Inflammatory macrophage treated with lipopolysaccharide for 4 hours (primary cell): ENCODE measurements around the gene GOSR2.
"Not testable (repeated sequence)": the region's sequence is repeated elsewhere in the genome, so short reads cannot be mapped to it uniquely, and the experiment has no call there.

ENCODE experiments used
- DNase-seq: peaks from one replicate; pipeline ENCODE4 v3.0.0-alpha.2; 2020

GOSR2 gene

GRCh38 chr17:46894476-46895151, 28.3 kb upstream of the GOSR2 start:
- no peak for DNase-seq

- peak; percentile 15 for DNase-seq
These were observed 27.8 kb upstream of the GOSR2 start for GRCh38 chr17:46895171-46895570.

DNA sequence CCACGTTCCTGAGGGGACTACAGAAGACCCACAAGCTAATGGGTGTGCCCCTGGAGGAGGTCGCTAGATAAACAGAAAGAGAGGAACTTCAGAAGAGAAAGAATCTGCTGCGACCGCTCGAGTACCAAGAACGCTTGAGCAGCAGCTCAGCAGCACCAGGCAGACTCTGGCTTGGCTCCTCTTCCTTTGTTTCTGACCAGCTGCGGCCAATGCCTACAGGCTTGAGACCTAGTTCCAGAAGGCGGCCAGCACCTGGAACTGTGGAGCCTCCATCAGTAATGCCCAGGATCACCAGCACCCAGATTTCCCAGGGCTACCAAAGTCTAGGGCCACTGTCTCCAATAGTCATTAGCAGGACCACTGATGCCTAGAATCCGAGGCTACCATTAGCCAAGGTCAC, 26.0 kb upstream of the GOSR2 start:
- no peak for DNase-seq

- DNase-seq = no peak
These were observed 24.6 kb upstream of the GOSR2 start for GRCh38 chr17:46898364-46898763.

DNA sequence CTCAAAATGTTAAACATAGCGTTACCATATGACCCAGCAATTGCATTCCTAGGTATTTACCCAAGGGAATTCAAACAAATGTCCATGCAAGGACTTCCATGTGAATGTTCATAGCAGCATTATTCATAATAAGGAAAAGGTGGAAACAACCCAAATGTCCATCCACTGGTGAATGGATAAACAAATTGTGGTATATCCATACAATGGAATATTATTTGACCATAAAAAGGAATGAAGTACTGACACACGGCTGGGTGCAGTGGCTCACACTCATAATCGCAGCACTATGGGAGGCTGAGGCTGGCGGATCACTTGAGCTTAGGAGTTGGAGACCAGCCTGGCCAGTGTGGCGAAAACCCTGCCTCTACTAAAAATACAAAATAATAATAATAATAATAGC, 24.1 kb upstream of the GOSR2 start:
- DNase-seq = no peak

DNA sequence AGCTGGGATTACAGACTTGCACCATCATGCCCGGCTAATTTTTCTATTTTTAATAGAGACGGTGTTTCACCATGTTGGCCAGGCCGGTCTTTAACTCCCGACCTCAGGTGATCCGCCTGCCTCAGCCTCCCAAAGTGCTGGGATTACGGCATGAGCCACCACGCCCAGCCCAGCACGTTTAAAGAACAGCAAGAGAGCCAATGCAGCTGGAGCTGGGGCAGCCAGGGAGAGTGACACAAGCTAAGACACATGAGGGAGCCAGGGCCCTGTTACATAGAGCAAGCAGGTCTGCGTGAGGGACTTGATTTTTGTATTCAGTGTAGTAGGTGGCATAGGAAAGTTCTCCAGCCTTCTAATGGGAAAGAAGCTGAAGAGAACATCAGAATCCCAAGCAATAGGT, 21.7 kb upstream of the GOSR2 start:
- DNase-seq = no peak

- no peak for DNase-seq
These were observed 18.9 kb upstream of the GOSR2 start for GRCh38 chr17:46903762-46904672.

DNA sequence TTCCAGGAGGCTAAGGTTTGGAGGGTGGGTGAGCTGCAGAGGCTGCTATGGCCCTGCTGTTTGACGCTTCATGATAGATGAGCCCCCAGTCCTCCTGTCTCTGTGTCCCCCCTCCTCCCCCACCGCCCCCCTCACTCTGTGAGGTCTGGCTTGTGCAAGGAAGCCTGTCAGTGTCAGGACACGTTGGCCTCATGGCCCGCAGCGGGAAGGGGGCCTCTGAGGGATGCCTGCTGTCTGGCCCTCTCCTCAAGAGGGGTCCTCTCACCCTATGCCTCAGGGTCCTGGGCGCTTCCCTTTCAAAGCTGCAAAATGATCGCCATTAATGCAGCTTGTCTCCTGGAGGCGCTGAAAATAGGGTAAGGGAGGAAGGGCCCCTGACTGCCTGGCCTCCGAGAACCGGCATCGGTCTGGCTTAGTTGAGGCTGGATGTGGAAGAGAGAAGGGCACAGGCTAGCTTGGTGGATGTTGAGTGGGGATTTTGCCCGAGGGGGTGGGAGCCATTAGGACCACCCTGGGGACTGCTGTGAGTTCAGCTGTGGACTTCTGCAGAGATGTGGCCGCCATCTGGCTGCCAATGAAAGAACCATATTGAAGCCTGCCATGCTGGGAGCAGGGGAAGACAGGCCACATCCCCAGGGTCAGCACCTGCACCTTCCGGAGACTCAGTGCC, 14.8 kb upstream of the GOSR2 start:
- no peak for DNase-seq

DNA sequence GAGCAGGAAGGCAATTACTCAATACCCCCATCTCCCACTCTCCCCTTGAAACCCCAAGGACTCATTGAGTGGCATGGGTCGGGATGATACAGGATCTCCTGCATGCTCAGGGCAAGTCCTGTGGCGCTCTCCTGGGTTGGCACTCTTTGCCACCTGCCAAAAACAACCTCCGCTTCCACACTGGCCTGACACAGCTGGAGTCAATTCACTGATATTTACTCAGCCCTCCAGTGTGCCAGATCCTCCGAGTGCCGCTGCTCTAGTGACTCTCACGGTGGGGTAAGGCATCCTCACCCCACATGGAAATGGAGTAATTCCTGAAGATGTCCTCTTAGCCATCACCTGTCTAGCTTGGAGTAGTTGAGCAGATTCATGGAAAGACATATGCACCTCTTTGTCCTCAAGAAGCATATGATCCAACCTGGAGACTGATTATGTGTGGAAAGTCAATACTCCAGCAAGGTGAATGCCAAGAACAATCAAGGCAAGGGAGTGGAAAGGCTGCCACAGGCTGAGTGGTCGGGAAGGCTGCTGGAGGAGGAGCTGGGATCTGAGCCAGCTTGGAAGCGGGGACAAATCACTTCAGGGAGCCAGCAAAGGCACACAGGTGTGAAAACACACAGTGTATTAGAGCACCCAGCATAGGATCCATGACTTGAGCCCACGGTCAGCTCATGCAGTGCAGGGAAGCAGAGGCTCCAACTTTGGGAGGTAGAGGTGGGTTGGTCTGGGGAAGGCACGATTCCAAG, 12.6 kb upstream of the GOSR2 start:
- no peak for DNase-seq

DNA sequence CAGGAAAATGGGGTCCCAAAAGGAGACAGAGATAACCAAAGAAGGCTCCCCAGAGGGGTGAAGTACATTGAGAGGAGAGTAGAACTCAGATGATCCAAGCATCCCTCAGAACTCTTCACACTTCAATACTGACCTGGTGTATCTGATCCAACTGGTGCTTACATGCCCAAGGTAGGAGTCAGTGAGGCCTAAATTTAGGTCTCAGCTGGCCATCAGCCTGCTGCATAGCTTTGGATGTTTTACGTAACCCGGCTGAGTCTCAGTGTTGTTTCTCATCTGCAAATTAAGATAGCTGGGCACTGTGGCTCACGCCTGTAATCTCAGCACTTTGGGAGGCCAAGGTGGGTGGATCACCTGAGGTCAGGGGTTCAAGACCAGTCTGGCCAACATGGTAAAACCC, 11.6 kb upstream of the GOSR2 start:
- DNase-seq = no peak

DNA sequence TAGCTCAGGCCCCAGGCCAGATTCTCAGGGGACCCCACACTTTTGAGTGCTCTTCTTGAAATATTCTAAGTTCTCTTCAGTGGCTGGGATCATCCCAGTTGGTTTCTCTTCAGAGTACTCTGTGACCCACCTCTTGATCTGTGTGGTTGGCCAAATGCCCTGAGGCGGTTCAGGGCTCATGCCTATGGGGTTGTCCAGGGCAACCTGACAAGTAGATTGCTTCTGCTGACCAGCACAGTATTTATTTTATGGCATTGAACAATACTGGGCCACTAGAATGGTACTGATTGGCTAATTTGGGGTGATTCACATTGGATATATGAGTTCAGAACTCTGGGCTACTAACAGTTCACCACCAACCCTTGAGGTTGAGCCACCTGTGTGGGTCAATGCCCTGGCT, 7.4 kb upstream of the GOSR2 start:
- no peak for DNase-seq

DNA sequence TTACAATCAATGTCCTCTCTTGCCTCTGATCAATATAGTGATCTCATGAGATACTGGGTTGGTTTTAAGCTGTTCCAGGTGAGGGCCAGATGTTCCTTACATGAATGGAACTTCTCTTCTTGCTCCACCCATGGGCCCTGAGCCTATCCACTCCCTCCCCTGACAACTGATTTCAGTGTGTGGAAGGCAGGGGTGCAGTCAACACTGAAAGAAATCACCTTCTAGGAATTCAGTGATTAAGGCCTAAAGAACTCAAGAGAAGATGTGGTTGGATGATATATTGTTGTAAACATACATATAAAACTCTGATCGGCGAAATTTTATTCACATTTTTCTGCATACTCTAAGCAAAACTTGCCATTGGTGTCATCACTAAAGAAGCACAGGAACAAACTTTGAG, 6.7 kb upstream of the GOSR2 start:
- no peak for DNase-seq

- no peak for DNase-seq
These were observed 6.3 kb upstream of the GOSR2 start for GRCh38 chr17:46916623-46917022.

DNA sequence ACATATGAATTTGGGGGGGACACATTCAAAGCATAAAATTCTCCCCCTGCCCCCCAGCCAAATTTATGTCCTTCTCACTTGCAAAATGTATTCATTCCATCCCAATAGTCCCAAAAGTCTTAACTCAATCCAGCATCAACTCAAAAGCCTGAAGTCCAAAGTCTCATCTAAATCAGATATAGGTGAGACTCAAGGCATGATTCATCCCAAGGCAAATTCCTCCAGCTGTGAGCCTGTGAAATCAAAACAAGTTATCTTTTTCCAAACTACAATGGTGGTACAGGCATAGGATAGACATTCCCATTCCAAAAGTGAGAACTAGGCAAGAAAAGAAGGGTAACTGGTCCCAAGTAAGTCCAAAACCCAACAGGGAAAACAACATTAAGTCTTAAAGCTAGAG, 5.9 kb upstream of the GOSR2 start:
- DNase-seq = no peak

GRCh38 chr17:46917516-46917915, 5.4 kb upstream of the GOSR2 start:
- peak; percentile 3 for DNase-seq

- not testable (repeated sequence) for DNase-seq
These were observed 998 bp upstream of the GOSR2 start for GRCh38 chr17:46921962-46922361.

- DNase-seq = no peak
These were observed 515 bp upstream of the GOSR2 start for GRCh38 chr17:46922487-46922803.

- peak; percentile 77 for DNase-seq
These were observed 2.4 kb downstream of the GOSR2 start for GRCh38 chr17:46925185-46925868.

DNA sequence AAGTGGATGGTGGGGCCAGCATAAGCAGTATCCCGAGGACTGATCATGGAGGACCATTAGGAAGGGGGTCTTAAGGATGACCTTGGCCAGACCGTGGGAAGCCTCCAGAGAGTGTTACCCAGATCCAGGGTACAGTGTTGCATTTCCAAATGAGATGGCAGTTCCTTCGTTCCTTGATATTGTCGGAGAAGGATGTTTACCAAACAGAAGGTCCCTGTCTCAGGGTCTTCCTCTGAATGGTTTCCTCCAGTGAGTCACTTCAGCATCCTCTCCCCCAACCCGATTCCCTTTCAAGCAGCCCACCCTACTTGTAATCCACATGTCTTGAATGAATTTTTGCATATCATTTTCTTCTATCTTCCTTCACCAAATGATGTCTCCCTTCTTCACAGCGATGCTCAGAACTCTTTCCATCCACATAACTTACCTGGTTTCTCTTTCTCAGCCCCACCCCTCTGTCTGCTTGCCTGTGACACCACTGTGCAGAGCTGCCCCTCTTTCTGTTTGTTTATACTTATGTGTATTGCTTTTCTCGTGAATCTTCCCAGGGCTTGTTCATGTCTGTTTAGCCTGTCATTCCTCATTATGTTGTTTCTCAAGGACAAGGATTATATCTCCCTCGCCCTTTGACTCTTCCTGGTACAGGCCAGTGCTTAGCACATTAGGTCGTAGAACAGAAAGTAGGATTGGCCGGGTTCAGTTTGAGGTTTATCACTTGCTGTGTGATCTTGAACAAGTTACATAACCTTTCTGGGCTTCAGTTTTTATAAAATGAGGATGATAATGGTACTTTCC, 5.7 kb downstream of the GOSR2 start:
- DNase-seq = no peak

DNA sequence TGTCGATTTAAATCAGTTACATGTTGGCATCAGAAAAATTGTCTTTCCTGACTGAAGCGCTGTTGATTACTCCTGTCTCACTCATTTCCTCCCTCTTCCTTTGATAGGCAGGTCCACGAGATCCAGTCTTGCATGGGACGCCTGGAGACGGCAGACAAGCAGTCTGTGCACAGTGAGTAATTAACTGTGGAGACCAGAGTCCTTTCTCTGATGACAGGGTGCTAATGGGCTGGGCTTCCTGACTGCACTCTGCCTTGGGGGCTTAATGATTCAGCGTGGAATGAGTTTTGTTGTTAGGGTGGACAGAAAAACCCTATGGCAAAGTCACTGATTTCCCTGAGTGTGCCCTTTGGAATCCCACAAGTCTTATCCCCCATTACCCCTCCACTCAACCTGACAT, 6.5 kb downstream of the GOSR2 start:
- DNase-seq = no peak

DNA sequence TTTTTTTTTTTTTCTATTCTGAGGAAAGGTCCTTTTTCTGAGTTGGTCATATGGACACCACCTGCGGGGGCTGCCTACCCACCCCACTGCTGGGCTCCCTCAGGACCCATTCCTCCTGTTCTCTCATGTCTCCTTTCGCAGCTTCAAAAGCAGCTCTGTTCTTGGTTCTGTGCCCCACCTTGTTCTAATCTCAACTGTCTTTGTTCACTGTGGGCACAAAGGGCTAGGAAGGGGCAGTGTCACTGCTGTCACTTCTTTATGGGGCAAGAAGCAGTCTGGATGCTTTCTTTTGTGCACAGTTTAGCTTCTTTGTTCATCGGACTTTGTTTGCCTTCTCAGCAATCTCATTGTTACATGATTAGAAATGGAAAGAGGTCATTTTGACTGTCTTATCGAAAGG, 7.1 kb downstream of the GOSR2 start:
- DNase-seq = no peak

DNA sequence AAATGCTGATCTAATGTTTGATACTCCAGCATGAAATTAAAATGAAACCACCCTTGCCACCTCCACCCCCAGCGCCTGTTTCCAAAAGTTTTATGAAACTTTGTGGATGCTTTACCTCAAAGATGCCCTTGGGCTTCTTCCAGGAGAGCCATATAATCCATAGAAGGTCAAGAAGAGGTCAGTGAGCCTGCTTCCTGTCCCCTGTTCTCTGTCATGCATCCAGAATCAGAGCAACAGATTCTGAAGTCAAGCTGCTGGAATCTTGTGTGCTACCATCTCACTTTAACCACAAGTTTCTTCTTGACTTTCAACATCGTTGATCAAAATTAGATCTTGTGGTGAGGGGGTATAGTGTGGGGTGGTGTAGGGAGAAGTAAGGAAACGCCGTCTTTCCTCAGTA, 8.6 kb downstream of the GOSR2 start:
- DNase-seq = no peak
